HG02571 (cell line): ENCODE data around the gene ZMYND8.

Source experiments
- ATAC-seq: cut with Tn5 transposase; IDR thresholded peaks from one replicate; pipeline ENCODE4 v1.9.1; 2021; ENCODE audit warnings: mild to moderate bottlenecking, moderate library complexity; ENCODE audit not compliant: unreplicated experiment

The ZMYND8 gene

DNA sequence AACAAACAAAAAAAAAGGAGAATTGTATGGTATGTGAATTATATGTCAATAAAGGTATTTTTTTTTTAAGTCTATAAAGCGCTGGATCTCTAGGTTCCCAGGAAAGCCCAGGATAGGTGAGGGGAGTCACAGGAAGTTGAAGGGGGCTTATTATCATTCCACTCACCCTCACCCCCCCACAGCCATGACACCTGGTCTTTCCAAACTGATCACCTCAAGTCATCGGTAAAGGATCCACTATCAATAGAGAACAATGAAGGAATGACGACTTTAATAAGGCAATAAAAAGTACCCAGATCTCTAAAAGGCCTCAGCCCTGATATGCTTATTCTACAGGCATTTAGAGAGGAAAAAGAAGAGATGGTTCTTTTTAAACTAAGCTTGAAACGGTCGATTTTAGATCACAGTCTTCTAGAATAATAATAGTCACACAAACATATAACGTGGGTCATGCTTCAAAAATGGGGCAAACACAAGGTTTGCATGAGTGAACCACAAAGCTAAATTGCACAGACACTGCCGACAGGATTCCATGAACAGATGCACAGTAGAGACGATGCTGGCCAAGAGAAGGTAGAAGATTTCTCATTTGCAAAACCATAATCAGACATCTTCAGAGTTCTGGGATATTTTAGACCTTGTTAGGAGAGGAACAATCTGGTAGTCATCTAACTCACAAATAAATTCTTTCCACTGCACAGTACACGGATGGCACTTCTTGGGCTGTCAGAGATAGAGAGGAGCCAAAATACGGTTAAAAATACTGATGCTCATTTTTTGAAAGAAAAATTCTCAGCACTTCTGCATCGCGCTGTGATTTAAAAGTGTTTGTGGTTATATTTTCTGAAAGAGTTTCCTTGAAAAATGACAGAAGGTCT lies 21.0 kb downstream of the ZMYND8 start:
- ATAC-seq: no peak

DNA sequence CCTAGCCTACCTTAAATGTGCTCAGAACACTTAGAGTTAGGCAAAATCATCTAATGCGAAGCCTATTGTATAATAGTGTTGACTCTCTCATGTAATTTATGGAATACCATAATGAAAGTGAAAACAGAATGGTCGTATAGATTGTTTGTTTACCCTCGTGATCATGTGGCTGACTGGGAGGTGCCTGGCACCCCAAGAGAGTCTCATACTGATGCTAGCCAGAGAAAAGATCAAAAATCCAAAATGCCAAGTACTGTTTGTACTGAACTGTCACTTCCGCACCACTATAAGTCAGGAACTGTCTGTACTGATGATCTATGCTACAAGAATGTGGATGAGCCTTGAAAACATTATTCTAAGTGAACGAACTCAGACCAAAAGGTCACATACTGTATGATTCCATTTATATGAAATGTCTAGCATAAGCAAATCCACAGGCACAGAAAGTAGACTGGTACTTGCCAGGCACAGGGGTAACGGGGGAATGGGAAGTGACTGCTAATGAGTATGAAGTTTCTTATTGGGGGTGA lies 22.4 kb downstream of the ZMYND8 start:
- ATAC-seq: no peak

DNA sequence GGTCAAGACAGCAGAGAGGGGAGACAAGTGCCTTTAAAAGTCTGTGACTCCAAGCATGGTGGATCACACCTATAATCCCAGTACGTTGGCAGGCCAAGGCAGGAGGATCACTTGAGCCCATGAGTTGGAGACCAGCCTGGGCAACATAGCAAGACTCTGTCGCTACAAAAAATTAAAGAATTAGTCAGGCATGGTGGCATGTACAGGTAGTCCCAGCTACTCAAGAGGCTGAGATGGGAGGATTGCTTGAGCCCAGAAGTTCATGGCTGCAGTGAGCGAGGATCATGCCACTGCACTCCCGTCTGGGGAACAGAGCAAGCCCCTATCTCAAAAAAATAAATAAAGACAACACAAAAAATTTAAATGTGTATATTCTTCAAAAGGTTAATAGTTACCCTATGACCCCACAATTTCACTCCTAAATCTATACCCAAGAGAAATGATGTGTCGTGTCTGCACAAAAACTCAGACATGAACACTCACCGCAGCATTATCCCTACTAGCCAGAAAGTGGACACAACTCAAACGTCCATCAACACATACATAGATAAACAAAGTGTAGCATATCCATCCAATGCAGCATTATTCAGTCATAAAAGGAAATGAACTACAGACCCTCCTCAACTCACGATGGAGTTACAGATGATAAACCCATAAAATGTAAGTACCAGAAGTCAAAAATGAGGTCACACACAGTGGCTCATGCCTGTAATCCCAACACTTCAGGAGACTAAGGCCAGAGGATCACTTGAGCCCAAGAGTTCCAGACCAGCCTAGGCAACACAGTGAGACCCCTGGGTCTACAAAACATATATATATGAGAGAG lies 23.9 kb downstream of the ZMYND8 start:
- ATAC-seq: no peak

DNA sequence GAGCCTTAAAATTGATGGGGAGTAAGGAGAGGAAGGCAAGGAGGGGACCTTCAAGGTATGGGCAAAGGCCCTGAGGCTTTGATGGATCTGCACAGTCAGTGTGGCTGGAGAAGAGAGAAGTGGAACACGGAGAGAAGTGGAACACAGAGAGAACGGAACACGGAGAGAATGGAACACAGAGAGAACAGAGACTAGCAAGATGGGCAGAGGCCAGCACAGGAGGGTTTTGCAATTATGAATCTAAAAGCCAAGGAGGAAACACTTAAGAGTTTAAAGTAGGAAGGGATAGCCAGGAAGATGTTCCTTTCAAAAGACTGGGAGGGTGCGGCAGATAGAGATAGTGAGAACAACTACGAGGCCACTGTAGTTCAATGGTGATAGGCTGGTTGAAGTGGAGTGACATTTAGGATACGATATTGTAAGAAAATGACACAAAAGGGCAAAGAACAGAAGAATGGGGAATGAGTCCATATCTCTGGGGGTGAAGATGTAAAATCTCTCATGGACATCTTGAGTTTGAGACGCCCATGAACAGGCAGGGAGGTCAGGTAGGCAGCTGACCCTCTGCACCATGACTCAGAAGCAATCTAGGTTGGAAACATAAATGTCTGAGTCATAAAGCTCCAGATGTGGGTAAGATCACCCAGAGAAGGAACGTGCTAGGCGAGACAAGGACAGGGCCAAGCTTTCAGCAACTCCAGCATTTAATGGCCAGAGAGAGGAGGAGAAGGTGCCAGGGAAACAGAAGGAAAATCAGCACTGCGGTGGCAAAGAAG lies 25.4 kb downstream of the ZMYND8 start:
- ATAC-seq: no peak

DNA sequence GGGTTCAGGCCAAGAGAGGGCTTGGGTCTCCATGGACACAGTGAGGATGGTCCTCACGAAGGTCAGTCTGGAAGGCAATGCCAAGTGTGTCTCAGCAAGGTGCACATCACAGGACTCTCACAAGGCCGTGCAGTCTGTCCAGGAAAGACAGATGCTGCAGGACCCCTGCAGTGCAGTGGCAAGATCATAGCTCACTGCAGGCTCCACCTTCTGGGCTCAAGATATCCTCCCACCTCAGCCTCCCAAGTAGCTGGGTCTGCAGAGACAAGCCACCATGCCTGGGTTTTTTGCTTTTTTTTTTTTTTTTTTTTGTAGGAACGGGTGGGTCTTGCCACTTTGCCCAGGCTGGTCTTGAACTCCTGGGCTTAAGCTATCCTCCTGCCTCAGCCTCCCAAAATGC lies 26.4 kb downstream of the ZMYND8 start:
- ATAC-seq: no peak

DNA sequence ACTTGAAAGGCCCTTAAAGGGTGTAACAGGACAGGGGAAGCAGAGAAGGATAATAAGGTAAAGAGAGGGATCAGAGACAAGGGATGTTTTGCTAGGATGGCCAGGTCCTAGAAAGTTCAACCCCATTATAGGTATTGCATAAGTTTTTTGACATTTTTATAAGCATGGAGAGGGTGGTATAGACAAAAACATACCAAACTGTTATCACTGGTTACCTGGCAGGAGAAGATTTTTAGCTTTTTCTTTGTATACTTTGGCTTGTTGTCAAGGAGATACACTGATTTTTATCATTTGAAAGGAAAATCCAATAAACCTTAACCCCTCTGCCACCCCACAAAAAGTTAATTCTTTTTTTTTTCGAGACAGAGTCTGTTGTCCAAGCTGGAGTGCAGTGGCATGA lies 28.4 kb downstream of the ZMYND8 start:
- no peak for ATAC-seq

DNA sequence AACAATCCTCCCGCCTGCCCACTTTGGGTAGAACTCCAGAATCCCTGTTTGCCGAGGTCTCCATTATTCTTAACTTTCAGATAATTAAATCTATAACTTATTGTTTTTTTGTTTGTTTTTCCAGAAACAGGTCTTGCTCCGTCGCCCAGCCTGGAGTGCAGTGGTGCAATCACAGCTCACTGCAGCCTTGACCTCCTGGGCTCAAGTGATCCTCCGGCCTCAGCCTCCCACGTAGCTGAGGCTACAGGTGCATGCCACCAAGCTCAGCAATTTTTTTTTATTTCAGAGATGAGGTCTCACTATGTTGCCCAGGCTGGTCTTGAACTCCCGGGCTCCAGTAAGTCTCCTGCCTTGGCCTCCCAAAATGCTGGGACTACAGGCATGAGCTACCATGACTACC lies 28.8 kb downstream of the ZMYND8 start:
- no peak for ATAC-seq

DNA sequence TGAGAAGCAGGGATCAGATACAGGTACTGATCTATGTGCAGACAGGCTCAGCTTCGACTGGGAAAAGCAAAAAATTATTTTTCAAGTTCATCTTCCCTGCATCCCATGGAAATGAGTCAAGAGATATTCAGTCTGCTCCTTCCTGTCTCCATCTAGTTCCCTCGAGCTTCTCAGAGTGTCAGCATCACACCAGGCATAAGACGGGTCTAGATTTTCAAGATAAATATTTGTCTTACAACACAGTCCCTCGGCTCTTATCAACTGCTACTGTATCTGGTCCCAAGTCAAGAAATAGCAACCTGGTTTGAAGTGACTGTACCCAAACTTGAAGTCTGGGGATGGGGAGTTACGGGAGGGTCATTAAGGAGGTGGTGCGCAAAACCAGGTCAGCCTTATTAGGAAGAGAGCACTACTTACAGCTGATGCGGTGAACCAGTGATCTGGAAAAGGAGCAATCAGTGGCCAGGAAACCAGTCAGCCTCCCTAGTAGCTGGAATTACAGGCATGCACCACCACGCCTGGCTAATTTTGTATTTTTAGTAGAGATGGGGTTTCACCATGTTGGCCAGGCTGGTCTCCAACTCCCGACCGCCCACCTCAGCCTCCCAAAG lies 29.7 kb downstream of the ZMYND8 start:
- no peak for ATAC-seq

DNA sequence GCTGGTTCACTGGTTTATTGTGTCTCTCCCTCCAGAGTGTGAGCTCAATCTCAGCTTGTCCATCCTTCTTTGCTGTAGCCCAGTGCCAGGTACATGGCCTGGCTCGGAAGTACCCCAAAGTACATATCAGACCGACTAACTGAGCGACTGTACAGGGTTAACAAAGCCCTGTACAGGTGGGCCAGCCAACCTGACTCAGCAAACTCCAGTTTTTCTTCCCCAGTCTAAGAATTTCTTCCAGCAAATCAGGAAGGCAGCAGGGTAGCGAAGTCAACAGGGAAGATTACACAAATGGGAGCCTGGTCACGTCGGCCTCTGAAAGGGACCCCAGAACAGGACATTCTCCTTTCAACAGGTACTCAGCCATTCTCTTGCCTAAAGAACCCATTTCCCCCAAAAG lies 31.3 kb downstream of the ZMYND8 start:
- ATAC-seq: no peak

DNA sequence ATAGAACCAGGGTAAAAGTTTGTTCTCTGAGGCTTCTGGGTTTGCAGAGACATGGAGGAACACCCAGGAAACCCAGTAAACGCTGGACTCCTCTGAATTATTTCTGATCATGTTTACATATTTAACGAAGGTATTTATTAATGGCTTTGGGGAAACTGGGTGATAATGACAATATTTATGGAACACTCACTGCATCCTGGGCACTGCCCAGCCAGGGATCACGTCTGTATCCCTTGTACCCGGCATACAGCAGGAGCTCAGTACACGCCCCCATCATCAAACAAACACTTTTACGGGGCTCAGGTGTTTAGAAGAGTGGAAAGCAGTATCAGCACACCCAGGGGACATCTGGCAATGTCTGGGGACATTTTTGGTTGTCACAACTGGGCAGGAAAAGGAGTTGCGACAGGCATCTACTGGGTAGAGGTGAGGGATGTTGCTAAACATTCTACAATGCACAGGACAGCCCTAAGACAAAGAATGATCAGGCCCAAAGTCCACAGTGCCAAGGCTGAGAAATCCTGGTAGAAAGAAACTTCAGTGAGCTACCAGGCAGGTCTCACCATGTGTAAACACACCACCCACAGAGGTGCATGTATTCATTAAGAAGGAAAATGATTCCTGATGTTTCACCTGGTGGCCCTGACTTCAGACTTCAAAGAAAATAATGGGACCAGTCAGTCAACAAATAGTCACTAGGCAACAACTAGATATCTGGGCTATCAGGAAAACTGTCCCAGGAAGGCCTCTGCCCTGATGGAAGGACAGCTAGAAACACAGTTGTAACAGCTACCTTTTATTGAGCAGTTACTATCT lies 35.3 kb downstream of the ZMYND8 start:
- no peak for ATAC-seq

DNA sequence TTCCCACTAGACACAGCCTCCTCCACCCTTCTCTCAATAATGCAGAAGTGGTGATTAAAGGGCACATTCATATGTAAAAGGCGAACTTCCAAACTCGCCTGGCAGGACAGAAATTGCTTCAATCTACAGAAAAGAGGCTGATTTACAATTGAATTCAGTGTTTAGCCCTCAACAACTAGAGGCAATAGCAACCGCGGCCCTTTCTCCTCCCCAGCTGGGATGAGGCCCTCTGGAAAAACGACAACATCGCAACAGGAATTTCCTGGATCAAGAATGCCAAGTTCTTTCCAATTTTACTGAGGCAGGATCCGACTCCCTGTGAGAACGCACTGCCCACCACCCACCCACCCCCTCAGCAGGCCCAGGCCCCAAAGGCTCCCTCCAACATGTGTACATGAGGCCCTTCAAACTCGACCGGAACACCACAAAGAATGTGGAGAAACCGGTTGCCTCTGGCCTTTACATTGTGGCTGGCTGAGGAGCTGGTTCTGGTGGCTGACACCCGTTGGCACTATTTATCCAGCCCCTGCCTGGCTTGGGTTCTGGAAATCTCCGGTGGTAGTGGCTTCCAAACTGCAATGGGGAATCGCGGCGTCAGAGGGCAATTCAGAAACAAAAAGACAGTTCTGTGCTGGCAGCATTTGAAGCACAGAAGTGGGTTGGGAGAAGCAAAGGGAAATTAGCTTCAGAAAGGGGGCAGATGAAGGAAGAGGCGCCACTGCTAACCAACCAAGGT lies 36.8 kb downstream of the ZMYND8 start:
- no peak for ATAC-seq

DNA sequence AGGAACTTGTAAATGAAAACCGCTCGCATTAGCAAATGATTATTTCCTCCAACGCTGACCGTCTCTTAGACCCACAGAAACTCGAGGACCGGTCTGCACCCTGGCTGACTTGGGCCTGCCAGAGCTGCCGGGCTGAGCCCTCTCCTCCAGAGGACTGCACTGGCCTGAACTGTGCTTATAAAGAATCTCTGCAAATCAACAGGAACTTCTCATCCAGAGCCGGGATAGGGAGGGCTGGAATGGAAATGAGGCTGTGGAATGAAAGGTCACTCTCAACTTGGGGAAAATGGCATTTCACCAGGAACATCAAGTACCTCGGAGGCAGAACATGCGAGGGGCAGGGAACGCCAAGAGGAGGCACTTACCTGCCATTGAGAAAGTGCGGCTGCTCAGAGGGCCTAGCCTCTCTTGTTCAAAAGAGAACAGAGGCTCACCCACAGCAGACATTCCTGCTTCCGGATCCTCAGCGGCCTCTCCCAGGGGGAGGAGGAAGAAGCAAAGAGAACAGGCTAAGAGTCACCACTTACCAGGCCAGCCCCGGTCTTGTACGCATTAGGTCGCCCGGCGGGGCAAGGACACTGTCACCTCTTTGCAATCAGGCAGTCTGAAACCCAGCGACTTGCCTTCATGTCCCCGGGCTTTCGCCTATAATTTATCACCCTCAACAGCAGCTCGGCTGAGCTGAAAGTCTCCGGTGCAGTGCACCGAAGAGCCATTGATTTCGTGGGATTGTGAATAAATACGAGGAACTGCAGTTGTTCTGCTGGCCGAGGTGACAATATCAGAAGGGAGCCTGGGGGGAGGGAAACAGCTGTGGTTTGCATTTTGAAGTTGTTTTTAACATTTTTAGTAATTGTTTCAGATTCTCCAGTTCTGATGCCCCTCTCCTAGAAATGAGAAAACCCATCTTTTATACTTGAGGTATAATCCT lies 37.6 kb downstream of the ZMYND8 start:
- ATAC-seq: no peak

DNA sequence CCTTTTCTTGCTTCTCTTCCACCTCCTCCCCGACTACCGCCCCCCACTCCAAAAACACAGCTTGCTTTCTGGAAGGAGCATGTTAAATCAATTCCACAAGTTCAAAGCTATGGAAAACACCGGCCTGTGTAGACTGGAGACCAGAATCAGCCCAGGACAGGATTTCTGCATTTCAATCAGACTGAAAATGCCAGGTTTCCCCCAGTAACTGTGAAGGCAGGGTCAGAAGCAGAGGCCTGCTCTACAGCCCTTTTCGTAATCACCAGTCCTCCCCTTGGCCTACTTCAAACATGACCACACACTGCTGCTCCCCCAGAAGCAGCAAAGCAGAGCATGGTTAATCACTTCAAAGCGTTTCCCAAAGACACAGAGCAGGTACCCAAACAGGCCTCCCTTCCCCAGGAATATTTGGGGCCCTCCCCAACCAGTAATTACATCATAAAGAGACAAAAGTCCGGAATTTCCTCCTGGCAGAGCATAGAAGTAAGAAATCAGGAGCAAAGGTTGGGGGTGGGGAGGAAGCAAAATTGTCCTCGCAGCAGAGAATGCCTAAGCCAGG lies 38.4 kb downstream of the ZMYND8 start:
- ATAC-seq: no peak

DNA sequence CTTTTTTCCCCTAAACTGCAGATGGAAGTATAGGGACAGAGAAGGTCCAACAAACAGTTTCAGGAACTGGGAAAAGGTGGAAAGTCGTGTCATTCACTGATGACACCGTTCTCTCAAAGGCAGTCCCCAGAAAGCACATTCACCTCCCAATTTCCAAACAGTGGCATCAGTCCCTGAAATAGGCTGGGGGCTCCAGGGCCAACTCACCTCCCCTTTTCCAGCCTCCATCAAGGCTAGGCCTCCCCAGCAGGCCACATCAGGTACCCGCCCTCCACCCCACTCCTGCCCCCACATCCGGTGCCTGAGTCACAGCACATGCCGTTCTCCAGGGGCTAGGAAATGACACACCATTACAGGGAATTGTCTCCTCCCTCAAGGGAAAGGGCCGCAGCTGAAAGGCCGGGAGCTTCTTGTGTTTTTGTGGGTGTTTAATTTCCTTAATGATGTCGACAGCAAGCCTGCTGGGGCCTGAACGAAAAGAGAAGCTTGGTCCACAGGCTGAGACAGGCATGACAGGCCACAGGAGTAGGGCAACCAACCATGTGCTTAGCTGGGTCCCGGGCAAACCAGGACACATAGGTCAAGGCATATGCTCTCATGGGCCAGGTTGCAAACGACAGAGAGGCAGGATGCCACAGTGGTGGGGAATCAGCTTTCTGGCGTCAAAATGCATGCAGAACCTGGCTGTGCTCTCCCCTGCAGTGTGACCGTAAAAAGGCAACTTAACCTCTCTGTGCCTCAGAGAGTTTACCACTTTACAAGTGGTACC lies 39.2 kb downstream of the ZMYND8 start:
- ATAC-seq: no peak

DNA sequence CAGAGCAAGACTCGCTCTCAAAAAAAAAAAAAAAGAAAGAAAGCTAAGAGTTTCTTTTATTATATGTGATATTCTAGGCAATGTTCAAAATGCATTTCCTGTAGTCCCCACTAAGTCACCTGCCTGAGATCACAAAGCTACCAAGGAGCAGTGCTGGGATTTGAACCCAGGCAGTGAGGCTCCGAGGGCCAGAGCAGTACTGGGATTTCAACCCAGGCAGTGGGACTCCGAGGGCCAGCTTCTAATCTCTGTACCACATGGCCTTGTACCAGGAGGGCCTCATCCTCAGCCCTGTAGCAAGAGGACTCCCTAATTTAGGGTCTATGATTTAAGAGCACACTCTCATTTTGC lies 39.7 kb downstream of the ZMYND8 start:
- ATAC-seq: no peak

DNA sequence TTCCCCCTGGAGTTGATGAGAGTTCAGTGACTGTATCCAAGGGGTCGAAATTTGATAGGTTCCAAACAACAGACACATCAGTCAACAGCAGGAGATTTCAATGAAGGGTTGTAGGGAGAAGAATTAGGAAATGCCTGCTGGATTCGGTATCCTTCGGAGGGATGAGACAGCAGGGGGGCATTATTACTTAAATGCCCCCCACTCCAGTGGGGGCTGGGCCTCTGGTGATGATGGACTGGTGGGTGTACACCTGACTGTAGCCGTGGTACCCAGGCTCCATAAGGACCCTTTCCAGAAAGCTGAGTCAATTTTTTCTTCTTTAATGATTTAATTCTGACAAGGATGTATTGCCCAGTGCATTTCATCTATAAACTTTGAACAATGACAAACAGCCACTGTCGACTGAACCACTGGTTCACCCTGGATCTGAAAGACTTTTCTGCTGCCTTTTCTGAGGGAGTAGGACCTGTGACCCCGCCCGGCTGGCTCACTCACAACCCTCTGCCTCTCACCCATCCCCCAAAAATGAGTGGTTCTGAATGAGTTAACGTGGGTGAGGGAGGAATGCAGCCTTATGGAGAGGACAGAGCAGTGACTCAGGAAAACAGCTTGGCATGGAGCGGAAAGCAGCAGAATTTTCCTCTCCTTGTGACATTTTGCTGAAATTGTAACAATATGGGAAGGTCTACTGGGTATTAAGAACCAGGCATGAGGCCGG lies 41.0 kb downstream of the ZMYND8 start:
- no peak for ATAC-seq
